ENCODE measurements around the gene SEPTIN10. TPM values are rescaled to one million over a fixed set of nuclear protein-coding genes. Genes with fewer than 3 reads are reported as not detected.

Gene SEPTIN10
- total and polyA plus RNA-seq, 7 donors, result 20.6 to 39.8 (median 32.3) TPM

DNA sequence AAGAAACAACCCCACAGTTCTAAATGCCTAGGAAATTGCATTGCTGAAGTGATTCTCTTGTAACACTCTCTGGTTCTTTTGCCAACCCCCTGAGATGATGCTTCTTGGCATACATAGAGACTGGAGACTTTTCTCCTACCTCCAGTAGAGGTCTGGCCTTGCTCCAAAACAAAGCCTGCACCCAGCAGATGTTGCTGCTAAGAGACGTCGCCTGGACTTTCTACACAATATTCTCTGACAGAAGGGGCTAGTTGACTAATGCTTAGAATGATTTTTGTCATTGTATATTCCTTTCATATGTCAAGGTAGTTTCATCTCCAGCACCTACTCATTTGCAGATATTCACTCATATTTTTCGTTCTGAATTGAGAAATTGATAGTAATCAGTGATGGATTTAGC is 25.0 kb upstream of the SEPTIN10 start:
- no peak for ATAC-seq
- Histone ChIP-seq H3K27ac (no peak overlapping the region), H3K9me3 (no peaks in the 10 kb centered on the region), H3K4me1 (no peaks in the 10 kb centered on the region), H3K36me3 (ENCODE audit: insufficient read depth in 1 of 2, low read depth in 1 of 2) (no peaks in the 10 kb centered on the region), H3K27me3 (ENCODE audit: insufficient read depth in 3 of 3, low read length in 2 of 3) (no peaks in the 10 kb centered on the region), H3K4me3 (no peak overlapping the region)
- 46 to 71% (median 52%) methylated on average over 3 of the region's 3 CpGs for WGBS, 3 donors
- DNase-seq, result no peak
- intact Hi-C loops (cut with DNase I), result no loop called here
- TF ChIP-seq, protein P1, sequence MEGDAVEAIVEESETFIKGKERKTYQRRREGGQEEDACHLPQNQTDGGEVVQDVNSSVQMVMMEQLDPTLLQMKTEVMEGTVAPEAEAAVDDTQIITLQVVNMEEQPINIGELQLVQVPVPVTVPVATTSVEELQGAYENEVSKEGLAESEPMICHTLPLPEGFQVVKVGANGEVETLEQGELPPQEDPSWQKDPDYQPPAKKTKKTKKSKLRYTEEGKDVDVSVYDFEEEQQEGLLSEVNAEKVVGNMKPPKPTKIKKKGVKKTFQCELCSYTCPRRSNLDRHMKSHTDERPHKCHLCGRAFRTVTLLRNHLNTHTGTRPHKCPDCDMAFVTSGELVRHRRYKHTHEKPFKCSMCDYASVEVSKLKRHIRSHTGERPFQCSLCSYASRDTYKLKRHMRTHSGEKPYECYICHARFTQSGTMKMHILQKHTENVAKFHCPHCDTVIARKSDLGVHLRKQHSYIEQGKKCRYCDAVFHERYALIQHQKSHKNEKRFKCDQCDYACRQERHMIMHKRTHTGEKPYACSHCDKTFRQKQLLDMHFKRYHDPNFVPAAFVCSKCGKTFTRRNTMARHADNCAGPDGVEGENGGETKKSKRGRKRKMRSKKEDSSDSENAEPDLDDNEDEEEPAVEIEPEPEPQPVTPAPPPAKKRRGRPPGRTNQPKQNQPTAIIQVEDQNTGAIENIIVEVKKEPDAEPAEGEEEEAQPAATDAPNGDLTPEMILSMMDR (IDR thresholded peaks at IDR 0.05), result no peak

DNA sequence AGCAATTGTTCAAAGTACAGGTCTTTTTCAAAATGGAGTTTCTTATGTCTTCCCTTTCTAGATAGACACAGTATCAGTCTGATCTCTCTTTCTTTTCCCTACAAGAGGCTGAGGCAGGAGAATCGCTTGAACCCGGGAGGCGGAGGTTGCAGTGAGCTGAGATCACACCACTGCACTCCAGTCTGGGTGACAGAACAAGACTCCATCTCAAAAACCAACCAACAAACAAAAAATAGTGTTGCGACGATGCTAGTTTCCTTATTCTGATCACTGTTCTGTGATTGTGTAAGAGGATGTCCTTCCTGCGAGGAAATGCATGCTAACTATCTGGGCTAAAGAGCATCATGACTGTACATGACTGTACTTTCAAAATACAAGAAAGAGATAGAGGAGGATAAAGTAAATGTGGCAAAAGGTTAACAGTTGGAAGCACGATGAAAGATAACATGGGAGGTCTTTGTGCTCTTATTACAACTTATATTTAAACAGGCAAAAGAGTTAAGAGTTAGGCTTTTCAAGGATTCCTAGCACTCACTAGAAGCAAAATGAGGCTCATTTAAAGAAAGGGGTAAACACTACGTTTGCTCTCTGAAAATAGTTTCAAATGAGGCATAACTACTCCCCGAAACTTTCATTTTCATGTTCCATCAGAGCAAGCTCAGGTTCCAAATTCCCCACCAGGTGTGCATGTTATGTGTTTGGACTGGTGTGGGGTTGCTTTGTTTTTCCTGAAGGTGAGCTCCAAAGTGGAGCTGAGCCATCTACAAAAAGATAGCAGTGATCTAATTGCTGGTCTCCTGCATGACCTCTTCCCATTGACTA is 24.2 kb upstream of the SEPTIN10 start:
- TF ChIP-seq, protein P1 (IDR thresholded peaks at IDR 0.05), result no peak
- Histone ChIP-seq H3K36me3 (ENCODE audit: insufficient read depth in 1 of 2, low read depth in 1 of 2) (no peaks in the 10 kb centered on the region), H3K27me3 (ENCODE audit: insufficient read depth in 3 of 3, low read length in 2 of 3) (no peaks in the 10 kb centered on the region), H3K9me3 (no peaks in the 10 kb centered on the region), H3K4me3 (no peak overlapping the region), H3K27ac (no peak overlapping the region), H3K4me1 (no peaks in the 10 kb centered on the region)
- no peak for ATAC-seq
- intact Hi-C loops (cut with DNase I), result no loop called here
- WGBS, 3 donors, result 81 to 82% (median 82%) methylated on average over 9 of the region's 9 CpGs
- no peak for DNase-seq

DNA sequence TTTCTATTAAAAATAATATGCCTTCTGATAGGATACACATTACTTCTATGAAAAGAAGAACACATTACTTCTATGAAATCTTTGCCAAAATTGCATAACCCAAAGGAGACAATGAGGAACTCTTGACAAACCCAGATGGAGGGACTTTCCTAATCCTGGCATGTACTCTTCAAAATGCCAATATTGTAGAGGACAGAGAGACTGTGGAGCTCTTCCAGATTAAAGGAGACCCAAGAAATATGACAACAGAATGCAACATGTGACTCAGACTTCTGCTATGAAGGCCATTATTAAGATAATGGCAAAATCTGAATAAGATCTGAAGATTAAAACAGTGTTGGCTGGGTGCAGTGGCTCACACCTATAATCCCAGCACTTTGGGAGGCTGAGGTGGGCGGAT is 22.6 kb upstream of the SEPTIN10 start:
- Histone ChIP-seq H3K27ac (no peak overlapping the region), H3K4me1 (no peaks in the 10 kb centered on the region), H3K27me3 (ENCODE audit: insufficient read depth in 3 of 3, low read length in 2 of 3) (no peaks in the 10 kb centered on the region), H3K36me3 (ENCODE audit: insufficient read depth in 1 of 2, low read depth in 1 of 2) (no peaks in the 10 kb centered on the region), H3K4me3 (no peak overlapping the region), H3K9me3 (no peaks in the 10 kb centered on the region)
- no peak for ATAC-seq
- 97 to 100% (median 98%) methylated on average over 1 of the region's 1 CpG for WGBS, 3 donors
- intact Hi-C loops (cut with DNase I), result no loop called here
- DNase-seq, result no peak
- TF ChIP-seq, protein P1 (IDR thresholded peaks at IDR 0.05), result no peak

DNA sequence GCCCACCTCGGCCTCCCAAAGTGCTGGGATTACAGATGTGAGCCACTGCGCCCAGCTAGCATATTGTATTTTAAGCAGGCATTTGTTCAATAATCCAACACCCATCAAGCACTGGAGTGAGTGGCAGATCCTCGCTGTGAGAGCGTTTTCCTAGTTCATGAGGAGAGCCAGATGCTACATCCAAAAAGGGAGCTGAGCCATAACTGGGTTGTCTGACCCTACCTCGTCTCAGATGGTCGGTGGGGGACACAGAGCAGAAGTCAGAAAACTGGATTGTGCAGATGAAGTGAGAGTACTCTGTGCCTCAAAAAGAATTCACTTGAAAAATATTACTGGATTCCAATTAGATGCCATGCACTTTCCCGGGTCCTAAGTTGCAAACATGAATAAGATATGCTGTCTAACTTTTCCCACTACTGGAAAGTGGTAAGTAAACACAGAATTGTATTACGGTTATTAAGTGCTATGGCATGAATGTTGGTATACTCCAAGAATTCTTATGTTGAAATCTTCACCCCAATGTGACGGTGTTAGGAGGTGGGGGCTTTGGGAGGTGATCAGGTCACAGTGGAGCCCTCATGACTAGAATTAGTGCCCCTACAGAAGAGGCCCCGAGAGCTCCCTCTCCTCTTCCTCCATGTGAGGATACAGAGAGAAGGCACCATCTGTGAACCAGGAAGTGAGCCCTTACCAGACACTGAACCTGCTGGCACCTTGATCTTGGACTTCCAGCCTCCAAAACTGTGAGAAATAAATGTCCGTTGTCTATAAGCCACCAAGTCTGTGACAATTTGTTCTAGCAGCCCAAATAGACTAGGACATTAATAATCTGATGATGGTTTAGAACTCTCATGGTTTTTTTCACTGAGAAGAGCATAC is 21.9 kb upstream of the SEPTIN10 start:
- no peak for ATAC-seq
- Histone ChIP-seq H3K36me3 (ENCODE audit: insufficient read depth in 1 of 2, low read depth in 1 of 2) (no peaks in the 10 kb centered on the region), H3K4me3 (no peak overlapping the region), H3K9me3 (no peaks in the 10 kb centered on the region), H3K27ac (no peak overlapping the region), H3K27me3 (ENCODE audit: insufficient read depth in 3 of 3, low read length in 2 of 3) (no peaks in the 10 kb centered on the region), H3K4me1 (no peaks in the 10 kb centered on the region)
- TF ChIP-seq, protein P1 (IDR thresholded peaks at IDR 0.05), result no peak
- no peak for DNase-seq
- intact Hi-C loops (cut with DNase I), result no loop called here
- 84 to 94% (median 89%) methylated on average over 11 of the region's 11 CpGs for WGBS, 3 donors
